ENCODE data around the gene PPP1R27.

PPP1R27 gene

DNA sequence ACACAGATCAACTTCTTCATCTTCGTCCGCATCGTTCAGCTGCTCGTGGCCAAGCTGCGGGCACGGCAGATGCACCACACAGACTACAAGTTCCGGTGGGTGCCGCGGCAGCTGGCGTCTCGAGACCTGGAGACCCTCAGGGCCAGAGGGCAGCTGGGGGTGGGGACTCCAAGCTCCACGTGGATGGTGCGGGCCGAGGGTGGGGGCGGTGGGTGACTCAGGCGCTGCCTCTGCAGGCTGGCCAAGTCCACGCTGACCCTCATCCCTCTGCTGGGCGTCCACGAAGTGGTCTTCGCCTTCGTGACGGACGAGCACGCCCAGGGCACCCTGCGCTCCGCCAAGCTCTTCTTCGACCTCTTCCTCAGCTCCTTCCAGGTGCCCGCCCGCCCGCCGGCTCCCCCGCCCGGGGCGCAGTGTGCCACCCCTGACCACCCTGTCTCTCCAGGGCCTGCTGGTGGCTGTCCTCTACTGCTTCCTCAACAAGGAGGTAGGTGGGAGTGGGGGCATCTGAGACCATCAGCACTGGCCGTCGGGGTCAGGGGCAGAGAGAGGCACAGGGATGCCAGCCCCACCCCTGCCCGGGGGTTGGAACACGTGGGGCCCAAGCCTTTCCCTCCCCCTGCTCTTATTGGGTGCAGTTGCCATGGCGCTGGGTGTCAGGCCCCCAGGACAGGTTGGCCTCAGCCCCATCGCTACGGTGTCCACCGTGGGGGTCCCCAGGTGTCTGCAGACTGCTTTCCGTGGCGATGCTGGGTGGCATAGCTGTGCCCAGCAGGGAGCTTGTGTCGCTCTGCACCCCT, 22.1 kb downstream of the PPP1R27 start:
- DNase-seq (ENCODE audit: low read depth): no peak
- Histone ChIP-seq H3K36me3 (ENCODE audit: control insufficient read depth, insufficient read depth, low read length, severe bottlenecking) (no peaks in the 10 kb centered on the region), H3K9ac (ENCODE audit: low read length) (no peak overlapping the region), H3K4me3 (ENCODE audit: low read length) (no peak overlapping the region), H3K9me3 (ENCODE audit: control insufficient read depth, low read length) (peaks cover 3% of the 10 kb centered on the region), H3K27me3 (replicated peaks; ENCODE audit: control insufficient read depth, insufficient read depth, low read length) (peaks cover 43% of the 10 kb centered on the region), H3K4me1 (ENCODE audit: control insufficient read depth, insufficient read depth, low read length) (no peaks in the 10 kb centered on the region)

DNA sequence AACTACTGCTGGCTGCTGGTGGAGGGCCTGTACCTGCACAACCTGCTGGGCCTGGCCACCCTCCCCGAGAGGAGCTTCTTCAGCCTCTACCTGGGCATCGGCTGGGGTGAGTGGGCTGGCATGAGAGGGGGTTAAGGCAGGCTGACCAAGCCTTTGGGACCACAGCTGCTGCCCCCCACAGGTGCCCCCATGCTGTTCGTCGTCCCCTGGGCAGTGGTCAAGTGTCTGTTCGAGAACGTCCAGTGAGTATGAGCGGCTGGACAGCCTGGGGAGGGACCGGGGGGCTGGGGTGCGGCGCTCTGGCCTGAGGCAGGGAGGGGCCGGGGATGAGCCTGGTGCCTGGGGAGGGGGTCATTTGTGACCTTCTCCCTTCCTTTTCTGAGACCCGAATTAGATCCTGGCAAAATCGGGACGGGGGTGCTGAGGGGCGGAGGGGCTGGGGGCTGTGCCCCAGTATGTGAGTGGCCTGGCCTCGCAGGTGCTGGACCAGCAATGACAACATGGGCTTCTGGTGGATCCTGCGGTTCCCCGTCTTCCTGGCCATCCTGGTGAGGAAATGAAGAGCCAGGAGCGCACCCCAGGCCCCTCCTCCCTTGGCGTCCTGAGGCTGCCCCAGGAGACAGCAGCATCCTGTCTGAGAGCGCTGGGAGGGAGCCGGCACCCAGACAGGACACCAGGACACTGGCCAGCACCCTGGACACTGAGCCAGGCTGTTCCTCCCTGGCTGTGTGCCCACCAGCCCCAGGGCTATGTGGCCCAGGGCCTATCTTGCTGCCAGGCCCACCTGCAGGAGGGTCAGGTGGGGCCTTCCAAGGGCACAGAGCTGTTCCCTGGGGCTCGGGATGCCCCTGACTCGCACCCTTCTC, 22.9 kb downstream of the PPP1R27 start:
- H3K36me3 ChIP-seq (ENCODE audit: control insufficient read depth, insufficient read depth, low read length, severe bottlenecking): no peaks in the 10 kb centered on the region
- H3K9me3 ChIP-seq (ENCODE audit: control insufficient read depth, low read length): peaks cover 3% of the 10 kb centered on the region
- no peak for DNase-seq (ENCODE audit: low read depth)
- H3K4me3 ChIP-seq (ENCODE audit: low read length): no peak overlapping the region
- peaks cover 41% of the 10 kb centered on the region for H3K27me3 ChIP-seq (replicated peaks; ENCODE audit: control insufficient read depth, insufficient read depth, low read length)
- H3K9ac ChIP-seq (ENCODE audit: low read length): no peak overlapping the region
- no peaks in the 10 kb centered on the region for H3K4me1 ChIP-seq (ENCODE audit: control insufficient read depth, insufficient read depth, low read length)

DNA sequence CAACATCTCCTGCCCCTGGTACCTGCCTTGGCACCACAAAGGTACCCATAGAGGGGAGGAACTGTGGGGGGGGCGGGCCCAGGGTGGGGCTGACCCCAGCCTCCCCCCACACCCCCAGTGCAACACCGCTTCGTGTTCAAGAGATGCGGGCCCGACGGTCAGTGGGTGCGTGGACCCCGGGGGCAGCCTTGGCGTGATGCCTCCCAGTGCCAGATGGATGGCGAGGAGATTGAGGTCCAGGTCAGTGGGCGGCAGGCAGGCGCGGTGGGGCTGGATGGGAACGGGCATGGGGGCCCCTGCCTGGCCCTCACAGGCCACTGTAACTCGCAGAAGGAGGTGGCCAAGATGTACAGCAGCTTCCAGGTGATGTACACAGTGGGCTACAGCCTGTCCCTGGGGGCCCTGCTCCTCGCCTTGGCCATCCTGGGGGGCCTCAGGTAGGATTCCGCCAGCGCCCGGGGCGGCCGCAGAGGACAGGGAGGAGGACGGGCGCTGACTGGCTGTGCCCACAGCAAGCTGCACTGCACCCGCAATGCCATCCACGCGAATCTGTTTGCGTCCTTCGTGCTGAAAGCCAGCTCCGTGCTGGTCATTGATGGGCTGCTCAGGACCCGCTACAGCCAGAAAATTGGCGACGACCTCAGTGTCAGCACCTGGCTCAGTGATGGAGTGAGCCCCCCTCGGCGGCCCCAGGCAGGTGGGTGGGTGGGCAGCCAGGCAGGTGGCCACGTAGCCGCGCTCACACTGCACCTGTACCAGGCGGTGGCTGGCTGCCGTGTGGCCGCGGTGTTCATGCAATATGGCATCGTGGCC, 23.8 kb downstream of the PPP1R27 start:
- no peak for DNase-seq (ENCODE audit: low read depth)
- Histone ChIP-seq H3K9ac (ENCODE audit: low read length) (no peak overlapping the region), H3K27me3 (replicated peaks; ENCODE audit: control insufficient read depth, insufficient read depth, low read length) (peaks cover 47% of the 10 kb centered on the region), H3K36me3 (ENCODE audit: control insufficient read depth, insufficient read depth, low read length, severe bottlenecking) (no peaks in the 10 kb centered on the region), H3K4me1 (ENCODE audit: control insufficient read depth, insufficient read depth, low read length) (no peaks in the 10 kb centered on the region), H3K9me3 (ENCODE audit: control insufficient read depth, low read length) (peaks cover 3% of the 10 kb centered on the region), H3K4me3 (ENCODE audit: low read length) (no peak overlapping the region)

DNA sequence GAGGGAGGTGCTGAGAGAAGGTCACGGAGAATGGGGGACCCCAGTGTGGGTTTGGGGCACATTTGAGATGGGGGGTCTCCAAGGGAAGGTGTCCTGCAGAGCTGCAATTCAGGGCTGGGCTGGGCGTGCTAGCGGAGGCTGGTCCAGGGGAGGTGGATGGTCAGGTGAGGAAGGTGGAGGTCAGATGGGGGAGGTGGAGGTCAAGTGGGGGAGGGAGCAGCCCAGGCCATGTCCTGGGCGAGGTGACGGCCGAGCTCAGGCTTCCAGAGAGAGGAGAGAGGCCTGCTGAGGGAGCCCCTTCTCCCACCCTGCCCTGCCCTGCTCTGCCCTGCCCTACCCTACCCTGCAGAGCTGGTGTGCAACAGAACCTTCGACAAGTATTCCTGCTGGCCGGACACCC, 24.4 kb downstream of the PPP1R27 start:
- Histone ChIP-seq H3K9ac (ENCODE audit: low read length) (no peak overlapping the region), H3K27me3 (replicated peaks; ENCODE audit: control insufficient read depth, insufficient read depth, low read length) (peaks cover 46% of the 10 kb centered on the region), H3K36me3 (ENCODE audit: control insufficient read depth, insufficient read depth, low read length, severe bottlenecking) (no peaks in the 10 kb centered on the region), H3K4me3 (ENCODE audit: low read length) (no peak overlapping the region), H3K9me3 (ENCODE audit: control insufficient read depth, low read length) (peaks cover 3% of the 10 kb centered on the region), H3K4me1 (ENCODE audit: control insufficient read depth, insufficient read depth, low read length) (no peaks in the 10 kb centered on the region)
- no peak for DNase-seq (ENCODE audit: low read depth)

DNA sequence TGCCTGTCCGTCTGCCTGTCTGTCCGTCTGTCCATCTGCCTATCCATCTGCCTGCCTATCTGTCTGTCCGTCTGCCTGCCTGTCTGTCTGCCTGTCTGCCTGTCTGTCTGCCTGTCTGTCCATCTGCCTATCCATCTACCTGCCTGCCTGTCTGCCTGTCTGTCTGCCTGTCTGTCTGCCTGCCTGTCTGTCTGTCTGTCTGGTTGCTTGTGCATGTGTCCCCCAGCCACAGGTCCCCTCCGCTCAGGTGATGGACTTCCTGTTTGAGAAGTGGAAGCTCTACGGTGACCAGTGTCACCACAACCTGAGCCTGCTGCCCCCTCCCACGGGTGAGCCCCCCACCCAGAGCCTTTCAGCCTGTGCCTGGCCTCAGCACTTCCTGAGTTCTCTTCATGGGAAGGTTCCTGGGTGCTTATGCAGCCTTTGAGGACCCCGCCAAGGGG, 25.3 kb downstream of the PPP1R27 start:
- no peak for DNase-seq (ENCODE audit: low read depth)
- Histone ChIP-seq H3K9me3 (ENCODE audit: control insufficient read depth, low read length) (peaks cover 3% of the 10 kb centered on the region), H3K9ac (ENCODE audit: low read length) (no peak overlapping the region), H3K27me3 (replicated peaks; ENCODE audit: control insufficient read depth, insufficient read depth, low read length) (peaks cover 41% of the 10 kb centered on the region), H3K4me1 (ENCODE audit: control insufficient read depth, insufficient read depth, low read length) (no peaks in the 10 kb centered on the region), H3K36me3 (ENCODE audit: control insufficient read depth, insufficient read depth, low read length, severe bottlenecking) (no peaks in the 10 kb centered on the region), H3K4me3 (ENCODE audit: low read length) (no peak overlapping the region)

DNA sequence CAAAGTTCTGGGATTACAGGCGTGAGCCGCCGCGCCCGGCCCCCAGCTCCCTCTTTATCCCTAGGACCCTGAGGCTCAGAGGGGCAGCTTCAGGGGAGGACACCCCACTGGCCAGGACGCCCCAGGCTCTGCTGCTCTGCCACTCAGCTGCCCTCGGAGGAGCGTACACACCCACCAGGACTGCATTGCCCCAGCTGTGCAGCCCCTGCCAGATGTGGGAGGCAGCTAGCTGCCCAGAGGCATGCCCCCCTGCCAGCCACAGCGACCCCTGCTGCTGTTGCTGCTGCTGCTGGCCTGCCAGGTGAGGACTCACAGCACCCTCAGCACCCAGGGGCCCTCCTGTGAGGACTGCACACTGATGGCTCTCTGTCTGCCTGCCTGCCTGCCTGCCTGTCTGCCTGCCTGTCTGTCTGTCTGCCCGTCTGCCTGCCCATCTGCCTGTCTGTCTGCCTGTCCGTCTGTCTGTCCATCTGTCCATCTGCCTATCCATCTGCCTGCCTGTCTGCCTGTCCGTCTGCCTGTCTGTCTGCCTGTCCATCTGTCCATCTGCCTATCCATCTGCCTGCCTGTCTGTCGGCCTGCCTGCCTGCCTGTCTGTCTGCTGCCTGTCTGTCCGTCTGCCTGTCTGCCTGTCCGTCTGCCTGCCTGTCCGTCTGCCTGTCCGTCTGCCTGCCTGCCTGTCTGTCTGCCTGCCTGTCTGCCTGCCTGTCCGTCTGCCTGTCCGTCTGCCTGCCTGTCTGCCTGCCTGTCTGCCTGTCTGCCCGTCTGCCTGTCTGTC, 25.9 kb downstream of the PPP1R27 start:
- Histone ChIP-seq H3K9me3 (ENCODE audit: control insufficient read depth, low read length) (peaks cover 3% of the 10 kb centered on the region), H3K4me1 (ENCODE audit: control insufficient read depth, insufficient read depth, low read length) (no peaks in the 10 kb centered on the region), H3K4me3 (ENCODE audit: low read length) (no peak overlapping the region), H3K9ac (ENCODE audit: low read length) (no peak overlapping the region), H3K27me3 (replicated peaks; ENCODE audit: control insufficient read depth, insufficient read depth, low read length) (peaks cover 41% of the 10 kb centered on the region), H3K36me3 (ENCODE audit: control insufficient read depth, insufficient read depth, low read length, severe bottlenecking) (no peaks in the 10 kb centered on the region)
- DNase-seq (ENCODE audit: low read depth): no peak

DNA sequence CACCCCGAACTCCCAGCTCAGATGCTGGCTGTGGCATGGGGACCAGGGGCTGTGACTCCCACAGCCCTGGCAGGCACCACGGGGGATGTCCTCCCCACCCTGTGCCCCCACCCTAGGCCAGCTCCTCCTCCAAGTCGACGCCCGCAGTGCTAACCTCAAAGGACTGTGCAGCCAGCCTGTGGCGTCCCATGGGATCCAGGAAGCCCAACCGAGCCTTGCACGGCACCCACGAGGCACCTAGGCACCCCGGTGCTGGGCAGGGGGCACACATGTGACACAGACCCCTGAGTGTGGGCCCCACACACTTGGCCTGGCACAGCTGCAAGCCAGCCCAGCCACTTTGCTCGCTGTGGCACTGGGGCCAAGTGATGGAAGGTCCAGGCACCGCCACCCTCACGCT, 27.0 kb downstream of the PPP1R27 start:
- Histone ChIP-seq H3K27me3 (replicated peaks; ENCODE audit: control insufficient read depth, insufficient read depth, low read length) (peaks cover 44% of the 10 kb centered on the region), H3K9ac (ENCODE audit: low read length) (no peak overlapping the region), H3K36me3 (ENCODE audit: control insufficient read depth, insufficient read depth, low read length, severe bottlenecking) (no peaks in the 10 kb centered on the region), H3K4me1 (ENCODE audit: control insufficient read depth, insufficient read depth, low read length) (no peaks in the 10 kb centered on the region), H3K9me3 (ENCODE audit: control insufficient read depth, low read length) (peaks cover 3% of the 10 kb centered on the region), H3K4me3 (ENCODE audit: low read length) (no peak overlapping the region)
- DNase-seq (ENCODE audit: low read depth): no peak

DNA sequence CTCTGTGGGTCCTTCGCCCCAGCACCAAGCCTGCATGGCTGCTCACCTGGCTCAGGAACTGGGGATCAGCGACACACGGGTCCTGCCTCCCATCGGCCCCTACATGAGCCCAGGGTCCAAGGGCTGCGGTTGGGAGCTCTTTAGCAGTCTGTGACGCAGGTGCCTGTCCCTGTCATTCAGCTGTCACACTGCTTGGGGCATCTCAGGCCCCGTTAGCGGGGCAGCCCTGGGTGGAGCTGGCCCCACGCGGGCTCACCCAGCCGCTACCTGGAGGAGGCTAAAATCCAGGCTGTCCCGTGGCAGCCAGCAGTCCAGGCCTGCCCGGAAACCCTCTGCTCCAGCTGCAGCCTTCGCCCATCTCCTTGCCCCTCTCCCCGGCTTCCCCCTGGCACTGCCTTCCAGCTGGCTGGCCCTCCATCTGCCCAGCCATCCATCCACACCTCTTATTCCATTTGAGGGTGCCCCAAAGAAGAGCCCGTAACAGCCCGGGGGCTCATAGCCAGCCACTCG, 27.6 kb downstream of the PPP1R27 start:
- no peaks in the 10 kb centered on the region for H3K36me3 ChIP-seq (ENCODE audit: control insufficient read depth, insufficient read depth, low read length, severe bottlenecking)
- peaks cover 3% of the 10 kb centered on the region for H3K9me3 ChIP-seq (ENCODE audit: control insufficient read depth, low read length)
- H3K27me3 ChIP-seq (replicated peaks; ENCODE audit: control insufficient read depth, insufficient read depth, low read length): peaks cover 47% of the 10 kb centered on the region
- no peak overlapping the region for H3K4me3 ChIP-seq (ENCODE audit: low read length)
- DNase-seq (ENCODE audit: low read depth): no peak
- no peak overlapping the region for H3K9ac ChIP-seq (ENCODE audit: low read length)
- H3K4me1 ChIP-seq (ENCODE audit: control insufficient read depth, insufficient read depth, low read length): no peaks in the 10 kb centered on the region

DNA sequence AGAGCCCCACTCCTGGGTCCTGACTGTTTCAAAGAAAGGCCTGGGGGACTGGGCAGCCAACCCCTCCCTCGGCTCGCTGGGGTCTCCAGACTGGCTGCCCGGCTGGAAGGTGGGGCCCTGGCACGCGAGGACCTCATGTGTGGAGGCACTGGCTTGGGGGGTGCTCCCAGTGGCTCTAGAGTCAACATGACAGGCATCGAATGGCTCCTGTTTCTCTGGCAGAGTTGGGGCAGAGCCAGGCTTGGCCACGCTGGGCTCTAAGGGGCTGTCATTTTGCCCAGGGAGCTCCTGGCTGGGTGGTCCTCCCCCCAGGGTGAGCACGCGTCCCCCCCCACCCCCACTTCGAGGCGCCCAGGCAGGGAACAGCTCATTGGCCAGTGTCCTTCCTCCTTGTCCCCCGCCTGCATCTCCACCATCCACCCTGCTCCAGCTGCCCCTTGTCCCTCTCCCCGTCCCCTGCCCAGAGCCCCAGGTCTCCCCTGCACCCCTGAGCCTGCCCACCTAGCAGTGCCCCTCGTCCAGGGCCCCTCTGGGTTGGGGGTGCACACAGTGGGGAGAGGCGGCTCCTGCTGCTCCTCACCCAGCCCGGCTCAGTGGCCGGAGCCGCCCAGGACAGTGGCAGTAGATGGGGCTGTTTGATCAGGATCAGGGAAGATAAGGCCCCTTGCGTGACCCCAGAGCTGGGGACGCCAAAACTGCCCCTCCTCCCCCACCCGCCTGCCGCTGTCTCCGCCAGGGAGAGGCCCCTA, 28.2 kb downstream of the PPP1R27 start:
- Histone ChIP-seq H3K4me1 (ENCODE audit: control insufficient read depth, insufficient read depth, low read length) (no peaks in the 10 kb centered on the region), H3K9me3 (ENCODE audit: control insufficient read depth, low read length) (peaks cover 3% of the 10 kb centered on the region), H3K9ac (ENCODE audit: low read length) (no peak overlapping the region), H3K36me3 (ENCODE audit: control insufficient read depth, insufficient read depth, low read length, severe bottlenecking) (no peaks in the 10 kb centered on the region), H3K27me3 (replicated peaks; ENCODE audit: control insufficient read depth, insufficient read depth, low read length) (peaks cover 51% of the 10 kb centered on the region), H3K4me3 (ENCODE audit: low read length) (no peak overlapping the region)
- DNase-seq (ENCODE audit: low read depth): no peak

Data from adipocyte (in vitro differentiated cells).